ENCODE measurements around the gene FERMT2. TPM values are rescaled to one million over a fixed set of nuclear protein-coding genes. Genes with fewer than 3 reads are reported as not detected.

The FERMT2 gene
- total and polyA plus RNA-seq, 8 donors: 10.4 to 27.9 (median 16.6) TPM

- WGBS, 2 donors: 94 to 95% methylated on average over 1 of the region's 1 CpG
- Histone ChIP-seq H3K4me1 (peaks cover 0 to 7% (median 0%) of the 10 kb centered on the region in 3 donors), H3K4me3 (no peak overlapping the region), H3K27me3 (no peaks in the 10 kb centered on the region), H3K9me3 (no peaks in the 10 kb centered on the region), H3K27ac (no peak overlapping the region), H3K36me3 (no peaks in the 10 kb centered on the region)
- ATAC-seq (no peak), FAIRE-seq (no peak), DNase-seq (no peak)
- intact Hi-C loops (cut with DNase I): no loop called here
- TF ChIP-seq CTCF (IDR thresholded peaks at IDR 0.05): no peak
These were observed 41.5 kb upstream of the FERMT2 start for GRCh38 chr14:52992236-52992870.

- FAIRE-seq (no peak), ATAC-seq (peak in 2 of 4 donors; percentile 35 to 59), DNase-seq (no peak)
- intact Hi-C loops (cut with DNase I): no loop called here
- Histone ChIP-seq H3K27ac (no peak overlapping the region), H3K9me3 (no peaks in the 10 kb centered on the region), H3K4me1 (peaks cover 0 to 7% (median 0%) of the 10 kb centered on the region in 3 donors), H3K36me3 (no peaks in the 10 kb centered on the region), H3K27me3 (no peaks in the 10 kb centered on the region), H3K4me3 (no peak overlapping the region)
- TF ChIP-seq CTCF (IDR thresholded peaks at IDR 0.05): no peak
These were observed 37.3 kb upstream of the FERMT2 start for GRCh38 chr14:52988139-52988538.

- Histone ChIP-seq H3K9me3 (no peaks in the 10 kb centered on the region), H3K36me3 (no peaks in the 10 kb centered on the region), H3K27ac (no peak overlapping the region), H3K4me3 (no peak overlapping the region), H3K4me1 (peaks cover 0 to 7% (median 0%) of the 10 kb centered on the region in 3 donors), H3K27me3 (no peaks in the 10 kb centered on the region)
- intact Hi-C loops (cut with DNase I): no loop called here
- DNase-seq (peak in 3 of 6 donors; percentile 16 to 41 (median 29)), ATAC-seq (peak in 3 of 4 donors; percentile 59 to 76 (median 73)), FAIRE-seq (no peak)
- no peak for TF ChIP-seq CTCF (IDR thresholded peaks at IDR 0.05)
- 24 to 41% methylated on average over 3 of the region's 3 CpGs for WGBS, 2 donors
These were observed 36.7 kb upstream of the FERMT2 start for GRCh38 chr14:52987514-52987913.

- peaks cover 0 to 7% (median 0%) of the 10 kb centered on the region in 3 donors for H3K4me1 ChIP-seq
- H3K9me3 ChIP-seq: no peaks in the 10 kb centered on the region
- ATAC-seq: no peak
- no peaks in the 10 kb centered on the region for H3K36me3 ChIP-seq
- DNase-seq: no peak
- H3K4me3 ChIP-seq: no peak overlapping the region
- no peaks in the 10 kb centered on the region for H3K27me3 ChIP-seq
- intact Hi-C loops (cut with DNase I): no loop called here
- 70 to 88% methylated on average over 2 of the region's 2 CpGs for WGBS, 2 donors
- no peak for TF ChIP-seq CTCF (IDR thresholded peaks at IDR 0.05)
- H3K27ac ChIP-seq: no peak overlapping the region
- no peak for FAIRE-seq
These were observed 36.2 kb upstream of the FERMT2 start for GRCh38 chr14:52987042-52987441.

GRCh38 chr14:52977798-52978197 lies 26.9 kb upstream of the FERMT2 start:
- H3K27me3 ChIP-seq: no peaks in the 10 kb centered on the region
- H3K4me1 ChIP-seq: peaks cover 0 to 11% (median 11%) of the 10 kb centered on the region in 3 donors
- intact Hi-C loops (cut with DNase I): no loop called here
- no peaks in the 10 kb centered on the region for H3K36me3 ChIP-seq
- 4 to 6% methylated on average over 3 of the region's 3 CpGs for WGBS, 2 donors
- no peak overlapping the region for H3K27ac ChIP-seq
- H3K9me3 ChIP-seq: no peaks in the 10 kb centered on the region
- ATAC-seq (peak; percentile 84 to 98 (median 90)), DNase-seq (peak in 5 of 6 donors; percentile 36 to 64 (median 61)), FAIRE-seq (no peak)
- no peak for TF ChIP-seq CTCF (IDR thresholded peaks at IDR 0.05)
- H3K4me3 ChIP-seq: no peak overlapping the region
